Kidney (tissue), 14 donors: ENCODE measurements around the gene COLEC12. TPM values are rescaled to one million over a fixed set of nuclear protein-coding genes. Genes with fewer than 3 reads are reported as not detected.

Experiments used
- DNase-seq, 5 donors: peaks; one replicate each; pipeline ENCODE4 v3.0.0-alpha.2; 2013 to 2020
- FAIRE-seq: peaks from 2 replicates; lab custom pipeline; 2012; peaks lifted over from hg19 to GRCh38; lab: Jason Lieb, UNC
- H3K27ac ChIP-seq, 2 donors: one replicate each; pipeline ENCODE4 v1.7.0; 2013; ENCODE audit warnings: low read depth in 2 of 2, low read length in 2 of 2, inconsistent platforms in 1 of 2
- H3K27me3 ChIP-seq: one replicate; pipeline ENCODE4 v1.7.1; 2013; ENCODE audit warnings: low read length, inconsistent platforms; ENCODE audit not compliant: control insufficient read depth, insufficient read depth
- H3K36me3 ChIP-seq, 3 donors: one replicate each; pipeline versions ENCODE4 v1.7.0 to v1.7.1; 2013; ENCODE audit warnings: low read length in 3 of 3, control low read depth in 1 of 3, inconsistent platforms in 1 of 3; ENCODE audit not compliant: insufficient read depth in 3 of 3, control insufficient read depth in 2 of 3
- H3K4me1 ChIP-seq, 3 donors: one replicate each; pipeline versions ENCODE4 v1.7.0 to v1.7.1; 2013; ENCODE audit warnings: low read length in 3 of 3, inconsistent platforms in 1 of 3, low read depth in 1 of 3; ENCODE audit not compliant: control insufficient read depth in 2 of 3, insufficient read depth in 2 of 3
- H3K4me3 ChIP-seq, 3 donors: one replicate each; pipeline versions ENCODE4 v1.7.0 to v1.8.1; 2013; ENCODE audit warnings: low read length in 3 of 3, control low read depth in 1 of 3, inconsistent platforms in 1 of 3
- H3K9ac ChIP-seq, 3 donors: one replicate each; pipeline versions ENCODE4 v1.7.0 to v1.7.1; 2013; ENCODE audit warnings: low read length in 3 of 3, control low read depth in 1 of 3, inconsistent platforms in 1 of 3
- H3K9me3 ChIP-seq, 3 donors: one replicate each; pipeline versions ENCODE4 v1.7.0 to v1.7.1; 2013; ENCODE audit warnings: low read length in 3 of 3, control low read depth in 1 of 3, inconsistent platforms in 1 of 3; ENCODE audit not compliant: control insufficient read depth in 2 of 3, insufficient read depth in 1 of 3
- CTCF ChIP-seq: IDR thresholded peaks from 3 replicates; pipeline ENCODE4 v1.5.1; 2012; ENCODE audit warnings: mild to moderate bottlenecking, moderate library complexity, borderline replicate concordance; ENCODE audit not compliant: insufficient read depth; ENCODE audit errors: extremely low read depth
- intact Hi-C: fragments of 100-400 bp; cut with DNase I; formaldehyde crosslinking; loops from one replicate; pipeline ENCODE4 v1.11.1; 2022
- polyA plus RNA-seq: library from polyadenylated mRNA; stranded (reverse); fragments of 350-450 nt; fragmentation: Illumina TruSeq; extraction: RNeasy Lipid Tissue Mini Kit (QIAGEN cat#74804); gene quantifications from one replicate; pipeline ENCODE4 v1.2.3, GENCODE V29; 2014; ENCODE audit warnings: low read depth, low replicate concordance; ENCODE audit not compliant: insufficient read depth
- total RNA-seq: library from RNA; stranded (reverse); fragmentation: NEBNext Ultra II Directional; extraction: Animal tissue kit (Norgen Biotek cat#: 25700); gene quantifications from one replicate; pipeline ENCODE4 v1.2.1, GENCODE V29; 2021
- donor health status: control.
- donor health status: control.
- donor health status: control.
- donor health status: control.
- donor health status: control.
- donor health status: DM: yes; HTN: yes; CAD: no.
- donor health status: Normal renal cell carcinoma (clear cell type).

Gene COLEC12
- total and polyA plus RNA-seq, 2 donors from 2014 or later = 1.3 to 7.4 TPM

DNA sequence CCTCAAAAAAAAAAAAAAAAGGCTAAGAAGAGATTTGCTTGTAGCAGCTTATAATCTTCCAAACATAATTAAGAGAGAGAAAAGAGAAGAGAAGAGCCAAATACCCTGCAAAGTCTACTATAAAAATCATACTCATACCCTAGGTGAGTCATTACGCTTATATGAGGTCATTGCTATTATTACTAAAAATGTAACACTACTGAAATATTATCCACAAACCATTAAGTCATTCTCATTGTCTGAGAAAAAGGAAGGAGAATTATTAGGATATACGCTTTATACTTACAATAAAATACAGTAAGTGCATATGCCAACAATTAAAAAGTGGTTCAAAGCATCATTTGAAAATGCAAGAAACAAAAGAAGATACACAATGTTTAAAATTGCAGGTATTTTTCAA lies 66.5 kb downstream of the COLEC12 start:
- Histone ChIP-seq H3K9ac (no peak overlapping the region), H3K27me3 (no peaks in the 10 kb centered on the region), H3K36me3 (no peaks in the 10 kb centered on the region), H3K4me3 (no peak overlapping the region), H3K9me3 (no peaks in the 10 kb centered on the region), H3K4me1 (no peaks in the 10 kb centered on the region), H3K27ac (no peak overlapping the region)
- no peak for FAIRE-seq
- intact Hi-C loops = no loop called here
- DNase-seq = no peak
- no peak for TF ChIP-seq CTCF

DNA sequence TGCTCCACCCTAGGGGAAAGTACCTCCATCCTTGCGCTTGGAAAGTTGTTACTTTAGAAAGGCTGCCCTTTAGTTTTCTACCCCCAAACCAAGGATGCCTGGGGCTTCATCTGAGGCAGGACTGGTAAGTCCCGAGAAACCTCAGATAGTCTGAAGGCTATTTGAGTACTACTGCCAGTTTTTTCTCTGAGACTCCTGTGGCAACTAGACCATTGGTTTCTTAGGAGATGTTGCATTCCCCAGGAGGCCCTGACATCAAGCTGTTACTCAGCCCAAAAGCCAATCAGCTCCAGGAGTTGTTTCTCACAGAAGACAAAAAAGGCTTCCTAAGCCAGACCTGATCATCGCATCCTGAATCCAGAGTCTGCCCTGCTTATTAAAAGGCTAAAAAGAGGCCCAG lies 67.2 kb downstream of the COLEC12 start:
- FAIRE-seq = no peak
- Histone ChIP-seq H3K27me3 (no peaks in the 10 kb centered on the region), H3K9me3 (no peaks in the 10 kb centered on the region), H3K4me3 (no peak overlapping the region), H3K4me1 (no peaks in the 10 kb centered on the region), H3K27ac (no peak overlapping the region), H3K9ac (no peak overlapping the region), H3K36me3 (no peaks in the 10 kb centered on the region)
- DNase-seq = no peak
- intact Hi-C loops = no loop called here
- TF ChIP-seq CTCF = no peak

GRCh38 chr18:432791-433190 lies 67.7 kb downstream of the COLEC12 start:
- H3K4me1 ChIP-seq = no peaks in the 10 kb centered on the region
- no peak for FAIRE-seq
- no peaks in the 10 kb centered on the region for H3K27me3 ChIP-seq
- no peaks in the 10 kb centered on the region for H3K9me3 ChIP-seq
- TF ChIP-seq CTCF = no peak
- H3K9ac ChIP-seq = no peak overlapping the region
- no peak overlapping the region for H3K4me3 ChIP-seq
- no peak for DNase-seq
- H3K36me3 ChIP-seq = no peaks in the 10 kb centered on the region
- no peak overlapping the region for H3K27ac ChIP-seq
- intact Hi-C loops = no loop called here

GRCh38 chr18:429030-429429 lies 71.5 kb downstream of the COLEC12 start:
- no peak for DNase-seq
- Histone ChIP-seq H3K9ac (no peak overlapping the region), H3K9me3 (no peaks in the 10 kb centered on the region), H3K27me3 (no peaks in the 10 kb centered on the region), H3K4me1 (peaks cover 2 to 8% (median 2%) of the 10 kb centered on the region in 3 donors), H3K36me3 (no peaks in the 10 kb centered on the region), H3K27ac (no peak overlapping the region), H3K4me3 (no peak overlapping the region)
- FAIRE-seq = no peak
- intact Hi-C loops = no loop called here
- TF ChIP-seq CTCF = no peak
